Natural killer cell (primary cell): ENCODE data around the gene UPK3B. TPM values are rescaled to one million over a fixed set of nuclear protein-coding genes. Genes with fewer than 3 reads are reported as not detected.
"Not testable (repeated sequence)": the region's sequence is repeated elsewhere in the genome, so short reads cannot be mapped to it uniquely, and the experiment has no call there.

Experiments used
- ATAC-seq, 3 donors: fragments of 150-1000 bp in 2 of 3; fragments of 200-7000 bp in 1 of 3; cut with Tn5 transposase; 1 replicate in 1 of 3; 2 replicates in 2 of 3; pipeline ENCODE4 v1.10.0; 2021; ENCODE audit warnings: mild to moderate bottlenecking in 2 of 3, moderate library complexity in 2 of 3
- DNase-seq, 2 donors: peaks; one replicate each; pipeline versions ENCODE4 v3.0.0 to v3.0.0-alpha.2; 2013 to 2021; ENCODE audit warnings: mixed read lengths in 1 of 2
- H3K27ac ChIP-seq: one replicate; pipeline ENCODE4 v1.5.1; 2013; ENCODE audit warnings: mild to moderate bottlenecking, low read length
- H3K27me3 ChIP-seq: one replicate; pipeline ENCODE4 v1.6.1; 2013; ENCODE audit warnings: low read length; ENCODE audit not compliant: control insufficient read depth, insufficient read depth
- H3K36me3 ChIP-seq: one replicate; pipeline ENCODE4 v1.6.1; 2013; ENCODE audit warnings: low read length; ENCODE audit not compliant: control insufficient read depth, insufficient read depth
- H3K4me1 ChIP-seq: one replicate; pipeline ENCODE4 v1.6.1; 2013; ENCODE audit warnings: low read length; ENCODE audit not compliant: control insufficient read depth, insufficient read depth
- H3K4me3 ChIP-seq: one replicate; pipeline ENCODE4 v1.5.1; 2013; ENCODE audit warnings: low read length
- H3K9me3 ChIP-seq: one replicate; pipeline ENCODE4 v1.6.1; 2013; ENCODE audit warnings: low read length; ENCODE audit not compliant: control insufficient read depth, insufficient read depth
- H3K27ac Mint-ChIP-seq, 2 donors: one replicate each; pipeline ENCODE4 v1.8.0; 2022; ENCODE audit warnings: mild to moderate bottlenecking in 2 of 2, mixed read lengths in 2 of 2, moderate library complexity in 1 of 2
- H3K27me3 Mint-ChIP-seq, 2 donors: one replicate each; pipeline ENCODE4 v1.8.0; 2022; ENCODE audit warnings: low read depth in 2 of 2, mixed read lengths in 2 of 2
- H3K36me3 Mint-ChIP-seq: one replicate; pipeline ENCODE4 v1.8.0; 2022; ENCODE audit warnings: mixed read lengths
- H3K4me1 Mint-ChIP-seq, 2 donors: one replicate each; pipeline ENCODE4 v1.8.0; 2022; ENCODE audit warnings: mixed read lengths in 2 of 2
- H3K4me3 Mint-ChIP-seq: one replicate; pipeline ENCODE4 v1.8.0; 2022; ENCODE audit warnings: mild to moderate bottlenecking, moderate library complexity, mixed read lengths
- H3K9me3 Mint-ChIP-seq, 2 donors: one replicate each; pipeline ENCODE4 v1.8.0; 2022; ENCODE audit warnings: mixed read lengths in 2 of 2
- CTCF ChIP-seq: fragments of 200-600 bp; IDR thresholded peaks from one replicate; pipeline ENCODE4 v1.8.0; 2022; ENCODE audit warnings: antibody characterized with exemption
- WGBS: methylation state at CpG from one replicate; pipeline ENCODE4 v1.1.7; 2013; ENCODE audit warnings: missing lambda C conversion rate; ENCODE audit not compliant: insufficient coverage; 5-methylcytosine and 5-hydroxymethylcytosine counted together
- intact Hi-C: fragments of 100-400 bp; cut with micrococcal nuclease; formaldehyde crosslinking; loops from one replicate; pipeline ENCODE4 v1.14.2; 2022
- total RNA-seq, 4 donors: library from RNA; stranded (reverse); fragments of 120-200 nt in 1 of 4; gene quantifications; one replicate each; pipeline versions ENCODE4 v1.2.3 to v1.2.4, GENCODE V29; 2013 to 2022

The UPK3B gene
- total RNA-seq, 3 donors from 2014 or later (not counting 1 experiment from before 2014, with no cell fraction given): 3.3 to 5.3 (median 3.3) TPM

GRCh38 chr7:76513817-76514799, 3.8 kb downstream of the UPK3B start:
- Mint-ChIP-seq H3K9me3 (no peaks in the 10 kb centered on the region), H3K4me1 (no peaks in the 10 kb centered on the region), H3K4me3 (no peak overlapping the region), H3K27me3 (no peaks in the 10 kb centered on the region), H3K36me3 (no peaks in the 10 kb centered on the region), H3K27ac (no peak overlapping the region)
- no peak for TF ChIP-seq CTCF
- Histone ChIP-seq H3K4me1 (peaks cover 4% of the 10 kb centered on the region), H3K36me3 (no peaks in the 10 kb centered on the region), H3K27ac (no peak overlapping the region), H3K4me3 (no peak overlapping the region), H3K27me3 (no peaks in the 10 kb centered on the region), H3K9me3 (no peaks in the 10 kb centered on the region)
- no peak for DNase-seq
- 88% methylated on average over 29 of the region's 29 CpGs for WGBS
- intact Hi-C loops: no loop called here
- ATAC-seq: no peak

GRCh38 chr7:76514926-76515771, 4.8 kb downstream of the UPK3B start:
- DNase-seq (no peak), ATAC-seq (no peak)
- Histone ChIP-seq H3K27me3 (no peaks in the 10 kb centered on the region), H3K36me3 (no peaks in the 10 kb centered on the region), H3K4me3 (no peak overlapping the region), H3K27ac (no peak overlapping the region), H3K9me3 (no peaks in the 10 kb centered on the region), H3K4me1 (peaks cover 4% of the 10 kb centered on the region)
- no peak for TF ChIP-seq CTCF
- Mint-ChIP-seq H3K27me3 (no peaks in the 10 kb centered on the region), H3K36me3 (no peaks in the 10 kb centered on the region), H3K9me3 (no peaks in the 10 kb centered on the region), H3K27ac (no peak overlapping the region), H3K4me1 (no peaks in the 10 kb centered on the region), H3K4me3 (no peak overlapping the region)
- intact Hi-C loops: no loop called here
- WGBS: 94% methylated on average over 16 of the region's 16 CpGs

- no peak for ATAC-seq
- Mint-ChIP-seq H3K9me3 (no peaks in the 10 kb centered on the region), H3K36me3 (no peaks in the 10 kb centered on the region), H3K4me1 (no peaks in the 10 kb centered on the region), H3K27ac (no peak overlapping the region), H3K27me3 (no peaks in the 10 kb centered on the region), H3K4me3 (no peak overlapping the region)
- no peak overlapping the region for H3K4me3 ChIP-seq
- intact Hi-C loops: no loop called here
- H3K27ac ChIP-seq: no peak overlapping the region
- no peaks in the 10 kb centered on the region for H3K9me3 ChIP-seq
- peaks cover 4% of the 10 kb centered on the region for H3K4me1 ChIP-seq
- WGBS: 17% methylated on average over 32 of the region's 32 CpGs
- no peak for TF ChIP-seq CTCF
- peak in 1 of 2 donors; percentile 52 for DNase-seq
- H3K27me3 ChIP-seq: no peaks in the 10 kb centered on the region
- H3K36me3 ChIP-seq: no peaks in the 10 kb centered on the region
Measured at GRCh38 chr7:76515999-76516443, 5.7 kb downstream of the UPK3B start.

- H3K27ac Mint-ChIP-seq, H3K27me3 ChIP-seq, H3K27ac ChIP-seq, H3K4me1 Mint-ChIP-seq, H3K9me3 Mint-ChIP-seq, DNase-seq, H3K4me1 ChIP-seq, H3K36me3 ChIP-seq, H3K4me3 ChIP-seq, H3K27me3 Mint-ChIP-seq, ATAC-seq, H3K9me3 ChIP-seq, H3K36me3 Mint-ChIP-seq, intact Hi-C loops, H3K4me3 Mint-ChIP-seq: not testable (repeated sequence)
- 100% methylated on average over 4 of the region's 6 CpGs for WGBS
Measured at GRCh38 chr7:76516932-76517331, 6.6 kb downstream of the UPK3B start.

GRCh38 chr7:76526183-76526582, 15.8 kb downstream of the UPK3B start:
- intact Hi-C loops, H3K9me3 Mint-ChIP-seq: not testable (repeated sequence)

More at GRCh38 chr7:76526183-76526582, 15.8 kb downstream of the UPK3B start:
- not testable (repeated sequence) for H3K4me1 Mint-ChIP-seq, H3K27me3 ChIP-seq, H3K4me1 ChIP-seq, ATAC-seq, H3K27me3 Mint-ChIP-seq, H3K27ac Mint-ChIP-seq, H3K4me3 Mint-ChIP-seq, H3K4me3 ChIP-seq, H3K36me3 Mint-ChIP-seq, H3K9me3 ChIP-seq, H3K27ac ChIP-seq, H3K36me3 ChIP-seq, DNase-seq
- 100% methylated on average over 2 of the region's 4 CpGs for WGBS
